ENCODE results near the gene EPYC. TPM values are rescaled to one million over a fixed set of nuclear protein-coding genes. Genes with fewer than 3 reads are reported as not detected.

EPYC gene
- total RNA-seq, 1 experiment from 2014 or later = not detected

- Mint-ChIP-seq H3K9me3 (ENCODE audit: unreplicated experiment) (no peaks in the 10 kb centered on the region), H3K27ac (ENCODE audit: low read depth, unreplicated experiment) (no peak overlapping the region), H3K4me3 (ENCODE audit: unreplicated experiment) (no peak overlapping the region), H3K4me1 (ENCODE audit: insufficient read depth, unreplicated experiment) (no peaks in the 10 kb centered on the region), H3K27me3 (ENCODE audit: insufficient read depth, unreplicated experiment) (no peaks in the 10 kb centered on the region), H3K36me3 (ENCODE audit: insufficient read depth, unreplicated experiment) (no peaks in the 10 kb centered on the region)
- TF ChIP-seq CTCF (IDR thresholded peaks at IDR 0.05; ENCODE audit: unreplicated experiment) = no peak
- ChIA-PET POLR2A (interaction anchor here (0.7 to 1.0 kb wide), 3 partner anchors 1377 to 1661 kb away, joined by 3 to 4 read pairs (median 4); no protein-coding TSS in a partner anchor), CTCF (interaction anchor here (0.6 to 1.5 kb wide), 3 partner anchors 12 to 57 kb away, joined by 3 to 7 read pairs (median 5); no protein-coding TSS in a partner anchor)
- no peak for DNase-seq (ENCODE audit: unreplicated experiment)
- no TSS peak for BruUV-seq (replicated peaks)
- intact Hi-C loops (cut with micrococcal nuclease) = no loop called here
Measured at GRCh38 chr12:90921536-90921935, 83.2 kb downstream of the EPYC start.

DNA sequence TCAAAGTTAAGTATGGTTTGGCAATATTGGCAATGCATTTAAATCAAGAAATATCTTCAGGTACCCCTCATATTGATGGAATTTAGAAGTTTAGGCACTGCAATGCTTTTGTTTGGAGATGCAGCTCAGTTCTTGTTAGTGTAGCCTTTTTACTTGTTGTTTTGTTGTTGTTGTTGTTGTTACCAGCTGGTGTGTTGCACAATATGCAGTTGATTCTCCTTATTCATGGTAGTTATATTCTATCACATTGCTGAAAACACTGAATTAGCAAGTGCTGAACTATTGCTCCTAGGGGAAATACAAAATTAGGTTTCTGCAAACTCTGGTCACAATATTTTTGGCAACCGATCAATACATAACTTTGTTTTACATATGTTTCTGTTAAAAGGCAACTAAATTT lies 84.5 kb downstream of the EPYC start:
- H3K4me1 Mint-ChIP-seq (ENCODE audit: insufficient read depth, unreplicated experiment) = no peaks in the 10 kb centered on the region
- no peaks in the 10 kb centered on the region for H3K27me3 Mint-ChIP-seq (ENCODE audit: insufficient read depth, unreplicated experiment)
- intact Hi-C loops (cut with micrococcal nuclease) = no loop called here
- no peak overlapping the region for H3K27ac Mint-ChIP-seq (ENCODE audit: low read depth, unreplicated experiment)
- no peak overlapping the region for H3K4me3 Mint-ChIP-seq (ENCODE audit: unreplicated experiment)
- no peaks in the 10 kb centered on the region for H3K9me3 Mint-ChIP-seq (ENCODE audit: unreplicated experiment)
- BruUV-seq (replicated peaks) = no TSS peak
- no peaks in the 10 kb centered on the region for H3K36me3 Mint-ChIP-seq (ENCODE audit: insufficient read depth, unreplicated experiment)
- no peak for TF ChIP-seq CTCF (IDR thresholded peaks at IDR 0.05; ENCODE audit: unreplicated experiment)
- CTCF ChIA-PET = no interaction called here
- DNase-seq (ENCODE audit: unreplicated experiment) = no peak
- POLR2A ChIA-PET = no interaction called here

DNA sequence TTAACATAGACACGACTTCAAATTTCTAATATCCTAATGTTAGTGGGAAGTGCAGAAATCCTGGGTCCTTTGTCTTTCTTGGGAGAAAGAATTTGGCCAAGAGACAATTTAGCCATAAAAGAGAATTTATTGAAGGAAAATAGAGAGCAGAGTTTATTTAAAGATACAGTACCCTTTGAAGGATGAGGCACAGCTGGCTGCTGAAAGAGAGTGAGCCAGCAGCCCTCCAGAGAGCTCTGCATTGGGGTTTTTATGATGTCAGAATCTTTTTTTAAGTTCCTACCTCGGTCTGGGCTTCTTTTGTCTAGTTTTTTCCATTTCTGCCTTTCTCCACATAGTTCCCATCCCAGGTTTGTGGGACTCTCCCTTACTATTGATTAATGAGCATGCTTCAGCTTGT lies 87.3 kb downstream of the EPYC start:
- Mint-ChIP-seq H3K9me3 (ENCODE audit: unreplicated experiment) (no peaks in the 10 kb centered on the region), H3K4me1 (ENCODE audit: insufficient read depth, unreplicated experiment) (no peaks in the 10 kb centered on the region), H3K4me3 (ENCODE audit: unreplicated experiment) (no peak overlapping the region), H3K27ac (ENCODE audit: low read depth, unreplicated experiment) (no peak overlapping the region), H3K27me3 (ENCODE audit: insufficient read depth, unreplicated experiment) (no peaks in the 10 kb centered on the region), H3K36me3 (ENCODE audit: insufficient read depth, unreplicated experiment) (no peaks in the 10 kb centered on the region)
- ChIA-PET POLR2A (interaction anchor here (0.8 kb wide), 1 partner anchor 10 kb away, joined by 3 read pairs; no protein-coding TSS in a partner anchor), CTCF (interaction anchor here (0.9 kb wide), 1 partner anchor 8 kb away, joined by 5 read pairs; no protein-coding TSS in a partner anchor)
- no TSS peak for BruUV-seq (replicated peaks)
- TF ChIP-seq CTCF (IDR thresholded peaks at IDR 0.05; ENCODE audit: unreplicated experiment) = no peak
- intact Hi-C loops (cut with micrococcal nuclease) = no loop called here
- DNase-seq (ENCODE audit: unreplicated experiment) = no peak

- POLR2A ChIA-PET = no interaction called here
- TF ChIP-seq CTCF (IDR thresholded peaks at IDR 0.05; ENCODE audit: unreplicated experiment) = no peak
Measured at GRCh38 chr12:90916516-90916915, 88.3 kb downstream of the EPYC start.

More at GRCh38 chr12:90916516-90916915, 88.3 kb downstream of the EPYC start:
- Mint-ChIP-seq H3K4me1 (ENCODE audit: insufficient read depth, unreplicated experiment) (no peaks in the 10 kb centered on the region), H3K9me3 (ENCODE audit: unreplicated experiment) (no peaks in the 10 kb centered on the region), H3K4me3 (ENCODE audit: unreplicated experiment) (no peak overlapping the region), H3K36me3 (ENCODE audit: insufficient read depth, unreplicated experiment) (no peaks in the 10 kb centered on the region), H3K27ac (ENCODE audit: low read depth, unreplicated experiment) (no peak overlapping the region), H3K27me3 (ENCODE audit: insufficient read depth, unreplicated experiment) (no peaks in the 10 kb centered on the region)
- CTCF ChIA-PET = no interaction called here
- intact Hi-C loops (cut with micrococcal nuclease) = no loop called here
- no peak for DNase-seq (ENCODE audit: unreplicated experiment)
- no TSS peak for BruUV-seq (replicated peaks)
